GM13976 (cell line): Measurements from ENCODE around the gene SSTR3.
"Not testable (repeated sequence)": the region's sequence is repeated elsewhere in the genome, so short reads cannot be mapped to it uniquely, and the experiment has no call there.

Source experiments
- DNase-seq: peaks from one replicate; pipeline ENCODE4 v3.0.0; 2012; ENCODE audit warnings: low spot score
- in situ Hi-C: fragments of 300-500 bp; cut with MboI; formaldehyde crosslinking; loops from one replicate; pipeline ENCODE4 v1.12.0; 2022; ENCODE audit warnings: low sequenced_read_pairs, mixed read lengths, inconsistent platforms; ENCODE audit not compliant: unreplicated experiment
- TF ChIP-seq, protein P1 (sequence below): IDR thresholded peaks from 2 replicates; pipeline ENCODE4 v1.5.1; 2012; ENCODE audit warnings: borderline replicate concordance, mild to moderate bottlenecking; ENCODE audit not compliant: insufficient read depth; ENCODE audit errors: extremely low read depth, missing control alignments, control extremely low read depth

The SSTR3 gene

DNA sequence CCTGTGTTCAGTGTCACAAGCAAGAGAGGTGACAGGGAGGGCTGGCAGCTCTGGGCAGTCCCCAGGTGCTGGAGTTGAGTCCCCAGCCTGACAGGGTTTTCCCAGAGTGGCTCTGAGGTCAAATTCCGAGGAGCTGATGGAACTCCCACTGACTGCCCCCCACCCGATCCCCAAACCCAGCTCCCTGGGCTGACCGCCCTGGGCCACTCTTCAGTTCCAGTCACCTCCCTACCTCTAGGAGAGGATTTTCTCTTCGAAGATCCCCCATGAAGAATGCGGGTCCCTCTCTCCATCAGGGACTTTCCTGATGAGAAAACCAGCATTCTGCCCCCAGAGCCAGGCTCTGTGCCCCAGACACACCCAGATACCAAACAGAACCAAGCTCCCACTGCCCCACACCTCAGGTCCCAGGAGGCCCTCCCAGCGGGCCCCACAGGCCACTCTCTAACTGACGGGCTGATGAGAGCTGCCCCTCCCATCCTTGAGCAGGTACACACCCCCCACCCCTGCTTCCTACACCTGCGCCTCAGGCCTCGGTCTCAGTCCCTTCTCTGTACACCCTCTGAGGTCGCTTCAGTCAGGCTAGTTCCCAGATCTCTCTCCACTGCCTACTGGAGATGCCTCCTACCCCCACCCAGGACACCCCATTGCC, 43.9 kb upstream of the SSTR3 start:
- TF ChIP-seq, protein P1, sequence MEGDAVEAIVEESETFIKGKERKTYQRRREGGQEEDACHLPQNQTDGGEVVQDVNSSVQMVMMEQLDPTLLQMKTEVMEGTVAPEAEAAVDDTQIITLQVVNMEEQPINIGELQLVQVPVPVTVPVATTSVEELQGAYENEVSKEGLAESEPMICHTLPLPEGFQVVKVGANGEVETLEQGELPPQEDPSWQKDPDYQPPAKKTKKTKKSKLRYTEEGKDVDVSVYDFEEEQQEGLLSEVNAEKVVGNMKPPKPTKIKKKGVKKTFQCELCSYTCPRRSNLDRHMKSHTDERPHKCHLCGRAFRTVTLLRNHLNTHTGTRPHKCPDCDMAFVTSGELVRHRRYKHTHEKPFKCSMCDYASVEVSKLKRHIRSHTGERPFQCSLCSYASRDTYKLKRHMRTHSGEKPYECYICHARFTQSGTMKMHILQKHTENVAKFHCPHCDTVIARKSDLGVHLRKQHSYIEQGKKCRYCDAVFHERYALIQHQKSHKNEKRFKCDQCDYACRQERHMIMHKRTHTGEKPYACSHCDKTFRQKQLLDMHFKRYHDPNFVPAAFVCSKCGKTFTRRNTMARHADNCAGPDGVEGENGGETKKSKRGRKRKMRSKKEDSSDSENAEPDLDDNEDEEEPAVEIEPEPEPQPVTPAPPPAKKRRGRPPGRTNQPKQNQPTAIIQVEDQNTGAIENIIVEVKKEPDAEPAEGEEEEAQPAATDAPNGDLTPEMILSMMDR = no peak
- in situ Hi-C loops = no loop called here

DNA sequence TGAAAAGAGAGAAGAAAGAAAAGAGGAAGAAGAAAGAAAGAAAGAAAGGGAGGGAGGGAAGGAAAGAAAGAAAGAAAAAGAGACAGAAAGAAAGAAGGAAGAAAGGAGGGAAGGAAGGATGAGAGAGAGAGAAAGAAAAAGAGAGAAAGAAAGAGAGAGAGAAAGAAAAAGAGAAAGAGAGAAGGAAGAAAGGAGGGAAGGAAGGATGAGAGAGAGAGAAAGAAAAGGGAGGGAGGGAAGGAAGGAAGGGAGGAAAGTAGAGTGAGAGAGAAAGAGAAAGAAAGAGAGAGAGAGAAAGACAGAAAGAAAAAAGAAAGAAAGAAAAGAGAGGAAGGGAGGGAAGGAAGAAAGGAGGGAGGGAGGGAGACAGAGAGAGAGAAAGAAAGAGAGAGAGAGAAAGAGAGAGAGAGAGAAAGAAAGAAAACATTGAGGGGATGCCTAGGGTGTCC, 43.3 kb upstream of the SSTR3 start:
- in situ Hi-C loops = no loop called here
- TF ChIP-seq, protein P1 = no peak

More for the DNA sequence above, 43.9 kb upstream of the SSTR3 start:
- DNase-seq = no peak

DNA sequence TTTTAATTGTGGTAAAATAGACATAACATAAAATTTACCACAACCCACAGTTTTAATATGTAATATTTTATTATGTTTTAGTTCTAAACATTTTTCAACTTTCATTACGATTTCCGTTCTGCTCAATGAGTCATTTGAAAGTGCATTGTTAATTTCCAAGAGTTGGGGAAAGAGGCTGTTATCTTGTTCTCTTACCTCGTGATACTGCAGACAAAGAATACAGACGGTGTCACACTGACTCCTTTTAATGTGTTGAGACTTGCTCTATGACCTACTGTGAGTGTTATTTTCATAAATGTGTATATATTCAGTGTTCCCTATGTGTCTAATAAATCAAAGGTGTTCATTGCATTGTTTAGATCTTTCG, 42.6 kb upstream of the SSTR3 start:
- TF ChIP-seq, protein P1 = no peak
- in situ Hi-C loops = no loop called here
- DNase-seq = no peak

More for the DNA sequence above, 43.3 kb upstream of the SSTR3 start:
- DNase-seq = no peak

DNA sequence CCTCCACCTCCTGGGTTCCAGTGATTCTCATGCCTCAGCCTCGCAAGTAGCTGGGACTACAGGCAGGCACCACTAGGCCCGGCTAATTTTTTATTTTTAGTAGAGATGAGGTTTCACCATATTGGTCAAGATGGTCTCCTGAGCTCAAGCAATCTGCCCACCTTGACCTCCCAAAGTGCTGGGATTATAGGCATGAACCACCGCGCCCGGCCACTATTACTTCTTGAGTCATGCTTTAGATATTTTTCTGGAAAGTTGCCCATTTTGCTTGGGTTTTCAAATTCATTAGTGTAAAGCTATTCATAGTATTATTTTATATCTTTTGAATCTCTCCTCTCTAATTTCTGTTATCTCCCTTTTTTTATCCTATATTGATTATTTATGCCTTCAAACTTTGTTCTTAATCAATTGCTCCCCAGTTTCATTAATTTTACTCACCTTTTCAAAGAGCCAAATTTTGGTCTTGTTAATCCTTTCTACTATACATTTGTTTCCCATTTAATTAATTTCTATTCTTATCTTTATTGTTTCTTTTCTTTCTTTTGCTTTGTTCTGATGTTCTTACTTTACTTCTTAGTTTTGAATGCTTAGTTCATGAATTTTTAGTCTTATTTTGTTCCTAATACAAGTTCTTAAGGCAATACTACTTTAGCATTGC, 42.1 kb upstream of the SSTR3 start:
- DNase-seq = no peak
- in situ Hi-C loops = no loop called here
- TF ChIP-seq, protein P1 = no peak

DNA sequence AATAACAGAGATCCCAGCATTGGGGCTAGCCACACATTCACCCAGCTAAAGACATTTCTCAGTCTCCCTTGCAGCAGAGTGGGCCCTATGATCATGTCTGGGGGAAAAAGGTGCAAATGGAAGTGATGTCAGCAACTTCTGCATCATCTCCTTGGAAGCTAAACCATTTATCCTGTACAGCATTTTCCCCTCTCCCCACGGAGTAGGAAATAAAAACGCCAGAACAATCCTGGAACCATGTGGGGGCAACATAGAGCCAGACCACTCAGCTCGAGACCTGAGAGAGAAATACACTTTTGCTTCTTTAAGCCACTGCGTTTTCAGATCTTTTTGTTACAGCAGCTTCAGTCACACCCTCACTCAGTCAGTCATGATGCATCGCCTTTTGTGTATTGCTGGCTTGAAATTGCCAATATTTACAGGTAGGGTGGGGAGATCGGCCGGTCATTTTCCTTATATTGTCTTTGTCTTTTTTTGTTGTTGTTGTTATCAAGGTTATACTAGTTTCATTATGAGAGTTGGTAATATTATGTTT, 40.9 kb upstream of the SSTR3 start:
- TF ChIP-seq, protein P1 = no peak
- no peak for DNase-seq
- in situ Hi-C loops = no loop called here

DNA sequence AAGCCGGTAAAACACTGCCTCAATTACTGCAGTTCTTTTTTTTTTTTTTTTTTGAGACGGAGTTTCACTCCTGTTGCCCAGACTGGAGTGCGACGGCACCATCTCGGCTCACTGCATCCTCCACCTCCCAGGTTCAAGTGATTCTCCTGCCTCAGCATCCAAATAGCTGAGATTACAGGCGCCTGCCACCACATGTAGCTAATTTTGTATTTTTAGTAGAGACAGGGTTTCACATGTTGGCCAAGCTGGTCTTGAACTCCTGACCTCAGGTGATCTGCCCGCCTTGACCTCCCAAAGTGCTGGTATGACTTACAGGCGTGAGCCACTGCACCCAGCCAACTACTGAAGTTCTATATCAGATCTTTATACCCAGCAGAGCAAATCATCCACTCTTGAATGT, 39.6 kb upstream of the SSTR3 start:
- in situ Hi-C loops = not testable (repeated sequence)

DNA sequence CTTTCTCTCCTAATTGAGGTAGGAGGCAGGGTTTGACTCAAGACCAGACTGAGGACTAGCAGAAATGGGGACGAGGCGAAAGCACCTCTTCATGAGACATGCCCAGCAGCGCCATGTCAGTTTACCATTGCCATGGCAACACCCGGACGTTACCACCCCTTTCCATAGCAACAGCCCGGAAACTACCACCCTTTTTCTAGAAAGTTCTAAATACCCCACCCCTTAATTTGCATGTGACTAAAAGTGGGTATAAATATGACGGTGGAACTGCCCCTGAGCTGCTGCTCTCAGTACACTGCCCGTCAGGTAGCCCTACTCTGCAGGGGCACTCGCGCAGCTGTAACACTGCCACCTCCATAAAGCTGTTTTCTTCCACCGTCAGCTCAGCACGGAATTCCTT, 37.7 kb upstream of the SSTR3 start:
- no peak for DNase-seq
- TF ChIP-seq, protein P1 = no peak

More for the DNA sequence above, 39.6 kb upstream of the SSTR3 start:
- not testable (repeated sequence) for DNase-seq

More for the DNA sequence above, 37.7 kb upstream of the SSTR3 start:
- in situ Hi-C loops = no loop called here
